ENCODE results near the gene IL16.

Gene IL16

DNA sequence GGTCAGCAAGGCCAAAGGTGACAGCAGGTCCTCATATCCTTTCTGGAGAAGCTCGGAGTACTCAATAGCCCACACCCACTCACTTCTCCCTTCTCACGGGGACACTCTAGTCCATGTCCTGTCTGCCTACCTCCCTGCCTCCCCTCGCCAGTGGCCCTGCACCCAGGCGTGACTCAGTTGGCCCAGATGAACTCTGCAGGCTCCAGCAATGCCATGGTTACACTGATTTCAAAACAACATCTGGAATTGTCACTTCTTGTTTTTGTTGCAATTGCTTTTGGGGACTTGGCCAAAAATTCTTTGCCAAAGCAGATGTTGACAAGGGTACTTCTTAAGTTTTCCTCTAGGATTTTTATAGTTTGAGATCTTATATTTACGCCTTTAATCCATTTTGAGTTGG is 13.0 kb downstream of the IL16 start:
- DNase-seq, result no peak

DNA sequence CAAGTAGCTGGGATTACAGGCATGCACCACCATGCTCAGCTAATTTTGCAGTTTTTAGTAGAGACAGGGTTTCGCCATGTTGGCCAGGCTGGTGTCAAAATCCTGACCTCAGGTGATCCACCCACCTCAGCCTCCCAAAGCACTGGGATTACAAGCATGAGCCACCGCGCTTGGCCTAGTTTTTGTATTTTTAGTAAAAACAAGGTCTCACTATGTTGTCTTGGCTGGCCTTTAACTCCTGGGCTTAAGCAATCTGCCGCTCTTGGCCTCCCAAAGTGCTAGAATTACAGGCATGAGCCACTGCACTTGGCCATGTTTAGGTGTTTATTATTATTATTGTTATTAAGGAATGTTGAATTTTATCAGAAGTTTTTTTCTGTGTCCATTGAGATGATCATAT is 14.7 kb downstream of the IL16 start:
- no peak for DNase-seq

DNA sequence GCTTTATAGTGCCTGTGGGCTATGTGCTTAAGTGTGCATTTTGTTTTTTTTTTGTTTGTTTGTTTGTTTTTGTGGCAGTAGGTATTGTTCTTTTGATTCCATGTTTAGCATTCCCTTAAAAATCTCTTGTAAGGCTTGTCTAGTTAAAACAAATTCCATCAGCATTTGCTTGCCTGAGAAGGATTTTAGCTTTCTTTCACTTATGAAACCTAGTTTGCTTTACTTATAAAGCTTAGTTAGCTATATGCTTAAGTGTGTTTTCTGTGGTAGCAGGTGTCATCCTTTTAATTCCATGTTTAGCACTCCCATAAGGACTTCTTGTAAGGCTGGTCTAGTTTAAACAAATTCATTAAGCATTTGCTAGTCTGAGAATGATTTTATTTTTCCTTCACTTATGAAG is 17.3 kb downstream of the IL16 start:
- DNase-seq, result no peak

DNA sequence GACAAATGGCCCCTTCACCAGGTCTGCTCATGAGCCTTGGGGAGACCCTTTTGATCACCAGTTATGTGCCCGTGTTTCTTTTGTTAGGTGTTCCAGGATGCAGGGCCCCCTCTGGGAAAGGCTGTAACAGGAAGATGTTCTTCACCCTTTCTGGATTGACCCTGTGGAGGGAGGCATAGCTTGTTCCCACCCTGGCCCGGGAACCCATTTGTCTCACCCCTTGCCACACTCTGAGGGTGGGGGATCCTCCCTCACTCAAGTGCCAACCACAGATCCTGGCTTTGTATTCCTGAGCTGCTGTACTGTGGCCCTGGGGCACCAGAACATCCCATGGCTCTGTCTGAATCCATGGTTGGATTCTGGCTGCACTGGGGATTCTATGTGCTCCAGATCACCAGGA is 18.9 kb downstream of the IL16 start:
- no peak for DNase-seq

DNA sequence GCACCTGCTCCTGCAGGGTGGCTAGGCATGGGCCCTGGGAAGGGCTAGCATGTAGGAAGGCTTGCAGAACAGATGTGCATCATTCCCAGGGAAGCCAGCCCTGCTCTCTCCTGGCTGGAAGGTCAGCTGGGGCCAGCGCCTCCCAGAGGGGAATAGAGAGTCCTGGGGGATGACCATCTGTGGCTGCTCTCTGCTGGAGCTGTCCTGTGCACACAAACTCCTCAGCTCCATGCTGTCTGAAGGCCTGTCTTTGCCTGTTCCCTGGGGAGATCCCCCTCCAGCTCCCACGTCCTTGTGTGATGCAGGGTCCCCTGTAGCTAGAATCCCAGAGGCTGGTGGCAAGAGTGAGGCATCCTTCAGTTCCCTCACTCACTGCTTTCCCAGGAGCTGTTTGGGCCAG is 19.3 kb downstream of the IL16 start:
- no peak for DNase-seq

- no peak for DNase-seq
These were observed 19.7 kb downstream of the IL16 start for GRCh38 chr15:81216422-81216821.

- DNase-seq, result no peak
These were observed 24.8 kb downstream of the IL16 start for GRCh38 chr15:81221449-81221848.

- no peak for DNase-seq
These were observed 25.3 kb downstream of the IL16 start for GRCh38 chr15:81222007-81222406.

DNA sequence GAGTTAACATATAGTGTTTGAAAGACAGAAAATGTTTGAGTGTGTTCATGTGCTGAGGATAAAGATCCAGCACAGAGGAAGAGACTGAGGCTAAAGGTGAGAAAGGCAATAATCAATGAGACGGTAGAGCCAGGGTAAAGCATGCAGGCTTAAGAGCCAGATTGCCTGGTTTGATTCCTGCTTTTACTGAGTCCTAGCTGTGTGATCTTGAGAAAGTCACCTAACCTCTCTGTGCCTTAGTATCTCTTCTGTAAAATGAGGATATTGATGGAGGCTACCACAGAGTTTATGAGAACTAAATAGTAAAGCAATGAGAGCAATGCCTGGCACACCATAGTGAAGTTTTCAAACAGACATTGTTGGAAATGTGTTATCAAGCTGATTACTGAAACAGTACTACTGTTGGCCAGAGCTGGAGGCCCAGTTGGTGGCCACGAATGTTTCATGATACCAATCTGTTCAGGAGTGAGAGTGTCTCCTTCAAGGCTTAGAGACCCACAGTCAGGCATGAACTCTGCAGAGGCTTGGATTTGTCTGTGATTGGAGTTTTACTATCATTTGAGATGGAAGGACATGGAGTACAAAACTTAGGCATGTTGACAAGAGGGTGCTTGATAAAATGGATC is 26.8 kb downstream of the IL16 start:
- DNase-seq, result no peak

DNA sequence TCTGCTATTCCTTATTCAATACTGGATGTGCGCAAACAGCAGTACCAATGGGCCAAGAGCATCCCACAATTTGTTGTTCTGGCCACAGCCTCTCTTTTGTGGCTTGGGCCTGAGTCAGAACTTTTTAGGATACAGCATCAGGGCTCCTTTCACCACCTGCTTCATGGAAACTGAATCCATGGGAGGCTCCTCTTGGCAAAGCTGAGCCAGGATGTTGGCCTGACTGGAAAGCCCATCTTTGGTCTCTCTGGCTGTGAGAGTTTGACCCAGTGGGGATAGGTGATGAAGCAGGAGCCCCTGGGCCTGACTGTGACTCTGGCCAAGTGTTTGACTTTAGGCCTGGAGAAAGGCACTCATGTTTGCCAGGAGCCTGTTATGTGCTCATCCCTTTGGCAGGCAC is 27.6 kb downstream of the IL16 start:
- DNase-seq, result no peak

DNA sequence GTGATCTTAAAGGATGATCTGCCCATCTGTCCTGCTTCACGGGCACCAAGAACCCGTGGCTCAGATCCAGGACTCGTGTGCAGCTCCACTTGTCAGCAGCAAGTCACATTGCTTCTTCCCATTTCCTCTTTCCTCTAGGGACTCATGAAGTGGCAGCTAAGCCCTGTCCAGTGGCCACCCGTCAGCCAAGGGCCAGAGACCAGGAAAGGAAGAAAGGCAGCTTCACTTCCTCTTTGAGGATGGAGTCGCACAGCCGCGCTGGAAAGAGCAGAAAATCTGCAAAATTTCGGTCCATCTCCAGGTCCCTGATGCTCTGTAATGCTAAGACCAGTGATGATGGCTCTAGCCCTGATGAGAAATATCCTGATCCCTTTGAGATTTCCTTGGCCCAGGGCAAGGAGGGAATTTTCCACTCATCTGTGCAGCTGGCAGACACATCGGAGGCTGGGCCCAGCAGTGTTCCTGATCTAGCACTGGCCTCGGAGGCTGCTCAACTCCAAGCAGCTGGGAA is 28.5 kb downstream of the IL16 start:
- no peak for DNase-seq

- no peak for DNase-seq
These were observed 31.0 kb downstream of the IL16 start for GRCh38 chr15:81227716-81228115.

GRCh38 chr15:81229586-81229985 is 32.9 kb downstream of the IL16 start:
- DNase-seq, result no peak

DNA sequence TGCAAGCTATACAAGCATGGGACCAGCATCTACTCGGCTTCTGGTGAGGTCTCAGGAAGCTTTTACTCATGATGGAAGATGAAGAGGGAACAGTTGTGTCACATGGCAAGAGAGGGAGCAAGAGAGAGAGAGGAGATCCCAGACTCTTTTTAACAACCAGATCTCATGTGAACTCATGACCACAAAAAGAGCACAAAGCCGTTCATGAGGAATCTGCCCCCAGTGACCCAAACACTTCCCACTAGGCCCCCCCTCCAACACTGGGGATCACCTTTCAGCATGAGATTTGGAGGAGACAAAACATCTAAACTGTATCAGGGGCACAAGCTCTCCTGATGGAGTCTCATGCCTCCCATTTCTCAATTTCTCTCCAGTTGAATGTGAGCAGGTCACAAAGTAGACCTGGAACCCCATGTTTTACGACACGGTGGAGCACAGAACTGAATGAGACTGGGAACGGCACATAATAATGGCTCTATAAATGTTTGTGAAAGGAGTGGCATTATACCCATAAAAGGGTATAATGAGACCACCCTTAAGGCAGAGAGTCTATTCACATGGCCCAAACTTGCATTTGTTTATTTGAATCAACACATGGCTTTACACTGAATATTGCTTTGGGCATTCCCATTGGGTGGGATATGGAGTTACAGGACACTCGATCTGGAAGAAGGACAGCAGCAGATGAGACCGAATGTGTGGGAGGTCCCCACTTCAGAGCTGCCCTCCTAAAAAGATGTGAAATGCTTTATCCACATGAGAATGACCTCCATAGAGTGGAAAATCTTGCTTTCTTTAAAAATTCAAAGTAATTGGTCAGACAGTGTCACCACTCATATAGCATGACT is 38.8 kb downstream of the IL16 start:
- no peak for DNase-seq

- no peak for DNase-seq
These were observed 42.5 kb downstream of the IL16 start for GRCh38 chr15:81239190-81239589.

DNA sequence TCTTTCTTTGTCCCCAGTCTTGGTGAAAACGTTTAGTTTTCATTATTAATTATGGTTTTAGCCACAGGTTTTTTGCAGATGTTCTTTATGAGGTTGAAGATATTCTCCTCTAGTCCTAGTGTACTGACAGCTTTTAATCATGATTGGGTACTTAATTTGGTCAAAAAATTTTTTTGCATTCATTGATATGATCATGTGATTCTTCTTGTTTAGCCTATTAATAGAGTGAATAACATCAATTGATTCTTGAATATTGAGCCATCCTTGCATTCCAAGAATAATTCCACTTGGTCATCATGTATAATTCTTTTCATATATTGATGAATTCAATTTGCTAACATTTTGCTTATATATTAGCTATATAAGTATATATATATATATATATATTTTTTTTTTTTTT is 46.1 kb downstream of the IL16 start:
- DNase-seq, result no peak

GRCh38 chr15:81244306-81244705 is 47.6 kb downstream of the IL16 start:
- no peak for DNase-seq

DNA sequence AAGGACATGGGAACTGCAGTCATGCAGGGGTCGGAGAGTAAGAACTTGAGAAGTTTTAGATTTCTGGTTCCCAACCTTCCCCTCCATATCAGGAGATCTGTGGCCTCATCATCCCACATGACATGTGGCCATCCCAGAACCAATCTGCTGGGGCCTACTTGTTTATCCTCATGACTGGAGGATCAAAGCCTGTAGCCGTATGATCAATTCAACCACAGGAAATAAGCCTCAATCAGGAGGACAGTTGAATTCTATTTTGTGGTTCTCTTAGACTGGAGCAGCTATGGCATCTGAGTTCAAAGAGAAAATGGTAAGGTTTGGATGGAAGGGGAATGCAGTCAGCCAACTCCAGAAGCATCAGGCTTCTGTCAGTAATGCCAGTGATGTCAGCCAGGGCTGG is 57.2 kb downstream of the IL16 start:
- DNase-seq, result no peak

DNA sequence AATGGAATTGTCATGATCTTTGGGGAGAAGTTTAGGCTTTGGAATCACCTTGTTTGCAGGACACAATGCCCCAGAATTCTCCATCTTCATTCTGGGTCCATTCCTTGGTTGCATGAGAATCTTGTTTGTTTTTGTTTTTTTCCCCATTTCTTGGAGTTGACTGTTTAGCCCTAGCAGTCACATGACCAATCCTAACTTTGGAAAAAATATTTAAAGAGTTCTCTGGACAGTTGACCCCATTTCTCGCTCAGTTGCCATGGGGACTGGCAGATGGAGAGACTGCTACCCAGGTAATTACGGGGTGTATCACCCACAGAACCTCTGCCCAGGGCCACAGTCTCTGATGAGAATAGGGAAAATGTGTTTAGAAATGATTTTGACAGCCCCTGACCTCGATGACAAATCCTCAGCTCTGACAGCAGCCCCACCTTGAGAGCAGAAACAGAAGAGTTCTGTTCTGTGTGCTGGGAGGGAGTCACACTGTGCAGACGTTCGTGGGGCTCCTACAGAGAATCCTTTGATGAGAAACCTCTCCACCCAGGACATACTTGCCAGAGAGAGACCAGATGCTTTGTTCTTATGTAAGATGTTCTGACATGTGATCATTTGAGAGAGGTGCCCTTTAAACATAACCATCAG is 57.7 kb downstream of the IL16 start:
- no peak for DNase-seq

DNA sequence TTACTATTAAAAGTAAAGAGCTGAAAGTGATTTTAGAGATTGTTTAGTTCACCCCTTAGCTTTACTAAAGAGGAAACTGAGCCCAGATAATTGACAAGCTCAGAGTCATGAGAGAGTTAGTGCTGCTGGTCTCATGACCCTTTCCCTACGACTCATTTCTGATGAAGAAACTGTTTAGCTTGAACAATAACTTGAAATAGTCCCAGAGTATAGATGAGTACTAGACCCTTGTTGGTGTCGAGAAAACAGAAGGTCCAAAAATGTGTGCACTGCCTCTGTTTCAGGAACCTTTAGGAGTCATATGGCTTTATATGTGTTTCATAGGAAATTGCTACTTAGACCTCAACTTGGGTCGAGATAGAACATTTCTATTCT is 58.2 kb downstream of the IL16 start:
- no peak for DNase-seq

- no peak for DNase-seq
These were observed 58.8 kb downstream of the IL16 start for GRCh38 chr15:81255315-81255957.

- no peak for DNase-seq
These were observed 59.3 kb downstream of the IL16 start for GRCh38 chr15:81255958-81256320.

GRCh38 chr15:81256916-81257315 is 60.2 kb downstream of the IL16 start:
- DNase-seq, result no peak

DNA sequence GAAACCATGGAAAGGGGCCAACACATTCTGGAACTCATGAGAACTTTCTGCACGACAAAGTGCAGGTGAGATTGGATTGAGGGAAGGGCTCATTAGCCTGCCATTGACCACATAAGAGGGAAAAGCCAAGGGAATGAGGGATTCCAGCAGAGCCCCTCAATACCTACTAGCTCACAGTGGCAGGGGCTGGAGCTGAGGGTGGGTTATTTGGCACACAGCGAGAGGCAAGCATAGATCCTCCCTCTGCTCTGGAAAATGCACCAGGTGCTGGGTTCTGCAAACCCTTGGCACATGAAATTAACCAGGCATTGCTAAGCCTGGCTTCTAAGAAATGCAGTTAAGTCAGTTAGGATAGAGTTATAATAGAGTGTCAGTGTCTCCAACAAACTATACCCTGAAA is 60.8 kb downstream of the IL16 start:
- no peak for DNase-seq

Data from T-helper 2 cell (primary cell).